Right atrium auricular region (tissue), 2 donors: ENCODE data around the gene GLE1. TPM values are rescaled to one million over a fixed set of nuclear protein-coding genes. Genes with fewer than 3 reads are reported as not detected.
"Not testable (repeated sequence)": the region's sequence is repeated elsewhere in the genome, so short reads cannot be mapped to it uniquely, and the experiment has no call there.

Experiments
- DNase-seq: peaks from one replicate; pipeline ENCODE4 v3.0.0-alpha.2; 2019; ENCODE audit warnings: low spot score
- H3K27ac ChIP-seq, 2 donors: fragments of 200-600 bp; sonication (generic); 1 replicate in 1 of 2; 2 replicates in 1 of 2; pipeline ENCODE4 v1.5.1; 2016 to 2019
- H3K27me3 ChIP-seq, 2 donors: fragments of 200-600 bp; sonication (generic); one replicate each; pipeline versions ENCODE4 v1.5.1 to v1.6.0; 2017 to 2019
- H3K36me3 ChIP-seq: fragments of 200-600 bp; sonication (generic); one replicate; pipeline ENCODE4 v1.5.1; 2016
- H3K4me1 ChIP-seq, 2 donors: fragments of 200-600 bp; sonication (generic); one replicate each; pipeline versions ENCODE4 v1.5.1 to v1.6.0; 2017 to 2019
- H3K4me3 ChIP-seq, 2 donors: fragments of 200-600 bp; sonication (generic); 1 replicate in 1 of 2; 2 replicates in 1 of 2; pipeline ENCODE4 v1.5.1; 2017 to 2019; ENCODE audit warnings: mild to moderate bottlenecking in 1 of 2, moderate library complexity in 1 of 2
- H3K9me3 ChIP-seq, 2 donors: fragments of 200-600 bp; sonication (generic); one replicate each; pipeline ENCODE4 v1.5.1; 2019
- total RNA-seq, 2 donors: library from RNA; depleted of rRNA; stranded (reverse); fragments of >200 nt; gene quantifications; one replicate each; pipeline ENCODE4 v1.1.0, GENCODE V29; 2016
- TF ChIP-seq, protein P1 (sequence below), 2 donors: fragments of 200-600 bp; sonication (generic); IDR thresholded peaks; one replicate each; pipeline ENCODE4 v1.5.1; 2019; ENCODE audit warnings: antibody characterized with exemption in 2 of 2

The GLE1 gene
- total RNA-seq, 2 donors from 2014 or later, result 14.4 to 18.1 TPM

GRCh38 chr9:128580731-128581130 is 76.2 kb downstream of the GLE1 start:
- H3K27me3 ChIP-seq, result no peaks in the 10 kb centered on the region
- no peak overlapping the region for H3K27ac ChIP-seq
- TF ChIP-seq, protein P1, sequence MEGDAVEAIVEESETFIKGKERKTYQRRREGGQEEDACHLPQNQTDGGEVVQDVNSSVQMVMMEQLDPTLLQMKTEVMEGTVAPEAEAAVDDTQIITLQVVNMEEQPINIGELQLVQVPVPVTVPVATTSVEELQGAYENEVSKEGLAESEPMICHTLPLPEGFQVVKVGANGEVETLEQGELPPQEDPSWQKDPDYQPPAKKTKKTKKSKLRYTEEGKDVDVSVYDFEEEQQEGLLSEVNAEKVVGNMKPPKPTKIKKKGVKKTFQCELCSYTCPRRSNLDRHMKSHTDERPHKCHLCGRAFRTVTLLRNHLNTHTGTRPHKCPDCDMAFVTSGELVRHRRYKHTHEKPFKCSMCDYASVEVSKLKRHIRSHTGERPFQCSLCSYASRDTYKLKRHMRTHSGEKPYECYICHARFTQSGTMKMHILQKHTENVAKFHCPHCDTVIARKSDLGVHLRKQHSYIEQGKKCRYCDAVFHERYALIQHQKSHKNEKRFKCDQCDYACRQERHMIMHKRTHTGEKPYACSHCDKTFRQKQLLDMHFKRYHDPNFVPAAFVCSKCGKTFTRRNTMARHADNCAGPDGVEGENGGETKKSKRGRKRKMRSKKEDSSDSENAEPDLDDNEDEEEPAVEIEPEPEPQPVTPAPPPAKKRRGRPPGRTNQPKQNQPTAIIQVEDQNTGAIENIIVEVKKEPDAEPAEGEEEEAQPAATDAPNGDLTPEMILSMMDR (IDR thresholded peaks at IDR 0.05), result no peak
- no peaks in the 10 kb centered on the region for H3K9me3 ChIP-seq
- H3K36me3 ChIP-seq, result peaks cover 100% of the 10 kb centered on the region
- no peak for DNase-seq
- peaks cover 0 to 2% of the 10 kb centered on the region in 2 donors for H3K4me1 ChIP-seq
- H3K4me3 ChIP-seq, result no peak overlapping the region

- not testable (repeated sequence) for H3K27me3 ChIP-seq, H3K9me3 ChIP-seq, H3K4me3 ChIP-seq, H3K4me1 ChIP-seq, DNase-seq
- peaks cover 100% of the 10 kb centered on the region for H3K36me3 ChIP-seq
- H3K27ac ChIP-seq, result peak overlapping the region; percentile 13 to 16
Observed at GRCh38 chr9:128585155-128585554, 80.6 kb downstream of the GLE1 start.

DNA sequence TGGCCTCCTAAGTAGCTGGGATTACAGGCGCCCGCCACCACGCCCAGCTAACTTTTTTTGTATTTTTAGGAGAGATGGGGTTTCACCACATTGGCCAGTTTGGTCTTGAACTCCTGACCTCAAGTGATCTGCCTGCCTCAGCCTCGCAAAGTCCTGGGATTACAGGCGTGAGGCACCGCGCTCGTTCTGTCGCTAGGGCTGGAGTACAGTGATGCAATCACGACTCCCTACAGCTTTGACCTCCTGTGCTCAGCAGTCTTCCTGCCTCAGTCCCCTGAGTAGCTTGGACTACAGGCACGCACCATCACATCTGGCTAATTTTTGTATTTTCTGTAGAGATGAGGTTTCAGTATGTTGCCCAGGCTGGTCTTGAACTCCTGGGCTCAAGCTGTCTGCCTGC is 82.4 kb downstream of the GLE1 start:
- H3K27ac ChIP-seq, H3K9me3 ChIP-seq, DNase-seq, H3K4me1 ChIP-seq, H3K4me3 ChIP-seq, H3K27me3 ChIP-seq: not testable (repeated sequence)
- H3K36me3 ChIP-seq, result peaks cover 98% of the 10 kb centered on the region

DNA sequence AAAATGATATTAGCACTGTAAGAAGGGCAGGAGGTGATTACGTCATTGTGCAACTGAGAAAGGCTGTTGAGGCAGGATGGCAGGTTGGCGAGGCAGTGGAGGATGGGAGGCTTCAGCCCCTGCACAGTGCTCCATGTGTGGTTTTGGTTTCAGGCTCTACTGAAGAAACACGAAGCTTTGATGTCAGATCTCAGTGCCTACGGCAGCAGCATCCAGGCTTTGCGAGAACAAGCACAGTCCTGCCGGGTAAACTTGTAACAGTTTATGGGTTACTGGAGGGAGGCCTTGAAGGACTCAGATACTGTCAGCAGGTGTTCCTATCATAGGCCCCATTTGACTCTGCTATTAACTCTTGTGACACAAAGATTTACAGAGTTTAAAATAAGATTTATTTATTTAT is 82.9 kb downstream of the GLE1 start:
- Histone ChIP-seq H3K4me3 (no peak overlapping the region), H3K27ac (no peak overlapping the region), H3K9me3 (no peaks in the 10 kb centered on the region), H3K4me1 (no peaks in the 10 kb centered on the region), H3K27me3 (no peaks in the 10 kb centered on the region), H3K36me3 (peaks cover 98% of the 10 kb centered on the region)
- TF ChIP-seq, protein P1 (IDR thresholded peaks at IDR 0.05), result no peak
- no peak for DNase-seq

DNA sequence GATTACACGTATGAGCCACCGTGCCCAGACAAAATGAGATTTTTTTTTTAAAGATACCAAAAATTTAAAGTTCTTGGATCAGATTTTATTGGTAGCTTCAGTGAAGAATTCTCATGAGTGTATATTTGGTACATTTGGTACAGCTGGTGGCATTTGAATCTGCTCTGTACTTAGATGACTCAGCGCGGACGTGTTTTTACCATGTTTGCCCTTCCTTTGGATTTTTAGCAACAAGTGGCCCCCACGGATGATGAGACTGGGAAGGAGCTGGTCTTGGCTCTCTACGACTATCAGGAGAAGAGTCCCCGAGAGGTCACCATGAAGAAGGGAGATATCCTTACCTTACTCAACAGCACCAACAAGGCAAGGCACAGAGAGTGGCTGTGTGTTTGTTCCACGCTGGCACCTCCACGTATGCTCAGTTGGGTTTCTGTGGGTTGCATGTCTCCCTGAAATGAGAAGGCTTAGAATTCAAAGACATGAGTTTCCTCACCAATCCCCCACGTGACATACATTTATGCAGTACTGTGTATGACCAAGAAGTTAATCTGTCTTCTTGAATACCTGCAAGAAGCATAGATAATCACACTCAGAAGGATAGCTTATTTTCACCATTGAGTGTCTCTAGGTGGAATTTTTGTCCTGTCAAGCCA is 84.2 kb downstream of the GLE1 start:
- no peaks in the 10 kb centered on the region for H3K4me1 ChIP-seq
- DNase-seq, result no peak
- H3K9me3 ChIP-seq, result no peaks in the 10 kb centered on the region
- no peaks in the 10 kb centered on the region for H3K27me3 ChIP-seq
- H3K27ac ChIP-seq, result no peak overlapping the region
- H3K36me3 ChIP-seq, result peaks cover 98% of the 10 kb centered on the region
- H3K4me3 ChIP-seq, result no peak overlapping the region
- TF ChIP-seq, protein P1 (IDR thresholded peaks at IDR 0.05), result no peak

Other genes with a start within 250 kb of the GLE1 start
- gene GOLGA2, start 228.7 kb upstream of the GLE1 start, total RNA-seq, result 10 to 100 TPM; 83.3 to 91.6 TPM
- gene SWI5, start 228.4 kb upstream of the GLE1 start, total RNA-seq, result 10 to 100 TPM; 21.5 to 23.0 TPM
- gene TRUB2, start 182.3 kb upstream of the GLE1 start, total RNA-seq, result 10 to 100 TPM in 1 of 2 donors, 1 to 10 TPM in 1; 9.3 to 10.2 TPM
- 10 to 100 TPM; 31.4 to 33.6 TPM for gene COQ4, start 181.9 kb upstream of the GLE1 start, total RNA-seq
- 10 to 100 TPM; 16.6 to 26.9 TPM for gene SLC27A4, start 164.2 kb upstream of the GLE1 start, total RNA-seq
- gene URM1, start 133.3 kb upstream of the GLE1 start, total RNA-seq, result 10 to 100 TPM; 34.0 to 37.3 TPM
- gene CERCAM, start 83.9 kb upstream of the GLE1 start, total RNA-seq, result 10 to 100 TPM; 13.3 to 15.8 TPM
- 10 to 100 TPM in 1 of 2 donors, 1 to 10 TPM in 1; 9.7 to 12.1 TPM for gene ODF2, start 48.7 kb upstream of the GLE1 start, total RNA-seq
- 100 to 1,000 TPM; 233 to 270 TPM for gene SPTAN1, start 47.9 kb downstream of the GLE1 start, total RNA-seq
- gene DYNC2I2, start 152.1 kb downstream of the GLE1 start, total RNA-seq, result 10 to 100 TPM; 23.1 to 33.1 TPM
- gene SET, start 184.5 kb downstream of the GLE1 start, total RNA-seq, result 100 to 1,000 TPM; 104 to 125 TPM
- 1 to 10 TPM; 4.5 to 8.6 TPM for gene PKN3, start 197.8 kb downstream of the GLE1 start, total RNA-seq
- gene ZDHHC12, start 219.4 kb downstream of the GLE1 start, total RNA-seq, result 10 to 100 TPM; 22.8 to 24.4 TPM